Activated naive CD4-positive, alpha-beta T cell treated with anti-CD3 and anti-CD28 coated beads for 36 hours (primary cell): ENCODE data around the gene PGF. TPM values are rescaled to one million over a fixed set of nuclear protein-coding genes. Genes with fewer than 3 reads are reported as not detected.

ENCODE experiments used
- CTCF ChIA-PET: fragments of 350-600 bp; sonication (Branson Sonifier 250); formaldehyde crosslinking; loops from one replicate; lab custom pipeline; 2021; ENCODE audit warnings: antibody characterized with exemption; lab: Charles Lee
- DNase-seq: peaks from one replicate; pipeline ENCODE4 v3.0.0-alpha.2; 2020
- H3K27ac Mint-ChIP-seq: one replicate; pipeline ENCODE4 v1.8.0; 2021; ENCODE audit warnings: mild to moderate bottlenecking, mixed read lengths
- H3K27me3 Mint-ChIP-seq: one replicate; pipeline ENCODE4 v1.8.0; 2021; ENCODE audit warnings: low read depth, mixed read lengths
- H3K36me3 Mint-ChIP-seq: one replicate; pipeline ENCODE4 v1.8.0; 2021; ENCODE audit warnings: low read depth, mixed read lengths
- H3K4me1 Mint-ChIP-seq: one replicate; pipeline ENCODE4 v1.8.0; 2021; ENCODE audit warnings: low read depth, mixed read lengths
- H3K4me3 Mint-ChIP-seq: one replicate; pipeline ENCODE4 v1.8.0; 2021; ENCODE audit warnings: mild to moderate bottlenecking, moderate library complexity, mixed read lengths
- H3K9me3 Mint-ChIP-seq: one replicate; pipeline ENCODE4 v1.8.0; 2021; ENCODE audit warnings: mixed read lengths
- intact Hi-C: fragments of 100-400 bp; cut with micrococcal nuclease; formaldehyde crosslinking; loops from one replicate; pipeline ENCODE4 v1.15.1; 2023
- total RNA-seq, 2 experiments: library from RNA; stranded (reverse); gene quantifications; one replicate each; pipeline ENCODE4 v1.2.3, GENCODE V29; 2021

PGF gene
- total RNA-seq, 2 experiments from 2014 or later: 0.10 TPM; not detected in 1

DNA sequence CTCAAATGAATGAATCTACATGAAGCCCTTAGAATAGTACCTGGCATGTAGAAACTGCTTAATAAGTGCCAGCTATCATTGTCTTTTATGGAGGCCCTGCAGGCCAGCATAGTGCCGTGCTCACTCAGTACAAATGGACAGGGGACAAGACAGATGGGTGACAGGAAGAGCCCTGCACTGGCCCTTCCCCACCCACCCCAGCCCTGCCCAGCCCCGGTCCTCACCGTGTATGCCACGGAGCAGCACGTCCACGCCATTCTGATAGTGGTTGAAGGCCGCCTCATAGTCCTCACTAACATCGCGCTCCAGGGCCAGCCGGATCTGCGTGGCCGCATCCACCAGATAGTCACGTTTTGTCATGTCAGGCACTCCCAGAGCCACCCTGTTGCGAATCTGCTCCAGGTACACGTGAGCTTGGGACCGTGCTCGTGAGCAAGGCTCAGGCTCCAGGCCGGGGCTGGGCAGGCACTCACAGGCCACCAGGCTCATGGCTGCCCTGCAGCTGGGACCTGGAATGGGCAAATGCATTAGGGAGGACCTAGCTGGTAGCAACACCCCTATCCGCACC lies 34.3 kb downstream of the PGF start:
- no peak overlapping the region for H3K27ac Mint-ChIP-seq
- no peaks in the 10 kb centered on the region for H3K27me3 Mint-ChIP-seq
- no peak for DNase-seq
- no peak overlapping the region for H3K4me3 Mint-ChIP-seq
- no peaks in the 10 kb centered on the region for H3K9me3 Mint-ChIP-seq
- CTCF ChIA-PET: interaction anchor here (1.1 to 3.1 kb wide), 5 partner anchors 15 to 167 kb away, joined by 3 to 18 read pairs (median 3); no protein-coding TSS in a partner anchor
- H3K36me3 Mint-ChIP-seq: peaks cover 2% of the 10 kb centered on the region
- peaks cover 12% of the 10 kb centered on the region for H3K4me1 Mint-ChIP-seq
- intact Hi-C loops: no loop called here

DNA sequence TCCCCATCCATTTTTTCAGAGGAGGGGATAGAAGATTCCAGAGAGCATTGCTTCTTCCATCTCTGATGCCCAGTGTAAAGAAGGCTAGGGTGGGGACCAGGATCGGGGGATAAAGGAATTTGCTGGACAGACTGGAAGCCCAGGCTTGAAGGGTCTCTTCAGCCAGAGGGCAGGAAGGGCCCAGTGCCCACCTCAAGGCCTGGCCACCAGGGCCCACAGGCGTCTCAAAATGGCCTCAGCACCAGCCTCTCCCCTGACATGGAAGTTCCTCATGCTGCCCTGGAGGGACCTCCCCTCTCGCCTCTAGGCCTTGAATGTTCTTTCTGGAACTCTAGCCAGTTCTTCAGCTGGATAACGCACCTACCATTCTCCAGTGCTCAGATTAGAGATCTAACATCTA lies 35.1 kb downstream of the PGF start:
- Mint-ChIP-seq H3K27me3 (no peaks in the 10 kb centered on the region), H3K36me3 (peaks cover 4% of the 10 kb centered on the region), H3K27ac (no peak overlapping the region), H3K4me1 (peaks cover 12% of the 10 kb centered on the region), H3K9me3 (no peaks in the 10 kb centered on the region), H3K4me3 (no peak overlapping the region)
- CTCF ChIA-PET: interaction anchor here (1.1 to 1.2 kb wide), 2 partner anchors 25 to 59 kb away, joined by 3 read pairs; no protein-coding TSS in a partner anchor
- intact Hi-C loops: no loop called here
- DNase-seq: no peak

- H3K36me3 Mint-ChIP-seq: peaks cover 4% of the 10 kb centered on the region
- peaks cover 12% of the 10 kb centered on the region for H3K4me1 Mint-ChIP-seq
- intact Hi-C loops: no loop called here
- H3K4me3 Mint-ChIP-seq: no peak overlapping the region
- H3K9me3 Mint-ChIP-seq: no peaks in the 10 kb centered on the region
- H3K27ac Mint-ChIP-seq: no peak overlapping the region
- no peak for DNase-seq
- H3K27me3 Mint-ChIP-seq: no peaks in the 10 kb centered on the region
- CTCF ChIA-PET: interaction anchor here (1.1 to 2.3 kb wide), 2 partner anchors 59 kb away, joined by 3 to 7 read pairs; no protein-coding TSS in a partner anchor
These were observed 35.8 kb downstream of the PGF start for GRCh38 chr14:74919421-74920165.

GRCh38 chr14:74918380-74918779 lies 37.0 kb downstream of the PGF start:
- Mint-ChIP-seq H3K4me3 (no peak overlapping the region), H3K27ac (no peak overlapping the region), H3K9me3 (no peaks in the 10 kb centered on the region), H3K4me1 (peaks cover 8% of the 10 kb centered on the region), H3K36me3 (peaks cover 4% of the 10 kb centered on the region), H3K27me3 (no peaks in the 10 kb centered on the region)
- DNase-seq: no peak
- CTCF ChIA-PET: interaction anchor here (0.6 to 2.3 kb wide), 3 partner anchors 13 to 71 kb away, joined by 4 to 19 read pairs (median 7); no protein-coding TSS in a partner anchor
- intact Hi-C loops: no loop called here

- no peaks in the 10 kb centered on the region for H3K27me3 Mint-ChIP-seq
- intact Hi-C loops: no loop called here
These were observed 37.7 kb downstream of the PGF start for GRCh38 chr14:74917646-74918081.

DNA sequence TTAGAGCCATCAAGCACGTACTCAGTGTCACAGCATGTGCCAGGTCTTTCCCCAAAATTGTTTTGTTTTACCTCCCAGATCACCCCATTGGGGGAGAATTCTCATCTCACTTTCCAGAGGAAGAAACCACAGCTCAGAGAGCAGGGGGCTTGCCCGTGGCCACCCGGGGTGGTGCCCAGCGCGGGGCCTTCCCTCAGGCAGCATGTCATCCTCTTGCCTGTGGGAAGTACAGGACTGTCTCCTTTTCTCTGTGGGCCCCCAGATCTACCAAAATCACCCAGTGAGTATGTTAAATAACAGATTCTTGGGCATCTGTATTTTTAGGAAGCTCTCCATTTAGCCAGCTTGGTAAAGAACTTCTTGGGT lies 38.2 kb downstream of the PGF start:
- peaks cover 4% of the 10 kb centered on the region for H3K36me3 Mint-ChIP-seq
- peaks cover 3% of the 10 kb centered on the region for H3K4me1 Mint-ChIP-seq
- H3K27ac Mint-ChIP-seq: no peak overlapping the region
- H3K4me3 Mint-ChIP-seq: no peak overlapping the region
- intact Hi-C loops: no loop called here
- CTCF ChIA-PET: interaction anchor here (1.6 to 2.3 kb wide), 3 partner anchors 11 to 171 kb away, joined by 6 to 19 read pairs (median 7); no protein-coding TSS in a partner anchor
- DNase-seq: no peak
- H3K9me3 Mint-ChIP-seq: no peaks in the 10 kb centered on the region
- H3K27me3 Mint-ChIP-seq: no peaks in the 10 kb centered on the region

More at GRCh38 chr14:74917646-74918081, 37.7 kb downstream of the PGF start:
- peaks cover 8% of the 10 kb centered on the region for H3K4me1 Mint-ChIP-seq
- no peak for DNase-seq
- H3K9me3 Mint-ChIP-seq: no peaks in the 10 kb centered on the region
- peaks cover 4% of the 10 kb centered on the region for H3K36me3 Mint-ChIP-seq
- no peak overlapping the region for H3K27ac Mint-ChIP-seq
- CTCF ChIA-PET: interaction anchor here (1.6 to 2.3 kb wide), 3 partner anchors 12 to 171 kb away, joined by 6 to 19 read pairs (median 7); no protein-coding TSS in a partner anchor
- no peak overlapping the region for H3K4me3 Mint-ChIP-seq

DNA sequence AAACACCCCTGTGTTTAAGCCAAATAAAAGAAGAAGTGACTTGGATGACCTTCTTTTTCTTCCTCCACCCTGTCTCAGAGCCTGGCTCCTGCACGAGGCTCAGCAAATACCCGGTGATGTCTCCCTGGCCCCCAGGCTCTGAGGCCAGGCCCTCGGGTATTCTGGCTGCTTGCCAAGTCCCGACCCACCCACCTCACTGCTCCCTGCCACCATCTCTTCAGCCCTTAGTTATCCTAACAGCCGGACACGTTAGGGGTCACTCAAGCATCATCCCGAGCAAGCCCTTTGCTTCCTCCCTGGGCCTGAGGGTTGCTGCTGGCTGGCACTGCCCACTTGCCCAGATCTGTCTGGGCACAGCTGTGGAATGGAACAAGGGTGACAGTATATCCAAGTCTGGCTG lies 39.6 kb downstream of the PGF start:
- CTCF ChIA-PET: interaction anchor here (1.2 kb wide), 1 partner anchor 14 kb away, joined by 3 read pairs; no protein-coding TSS in a partner anchor
- Mint-ChIP-seq H3K9me3 (no peaks in the 10 kb centered on the region), H3K27me3 (no peaks in the 10 kb centered on the region), H3K36me3 (peaks cover 4% of the 10 kb centered on the region), H3K27ac (no peak overlapping the region), H3K4me3 (no peak overlapping the region), H3K4me1 (no peaks in the 10 kb centered on the region)
- DNase-seq: no peak
- intact Hi-C loops: loop anchor here (2.0 kb wide), 1 partner anchor 387 kb away; no protein-coding TSS in a partner anchor

DNA sequence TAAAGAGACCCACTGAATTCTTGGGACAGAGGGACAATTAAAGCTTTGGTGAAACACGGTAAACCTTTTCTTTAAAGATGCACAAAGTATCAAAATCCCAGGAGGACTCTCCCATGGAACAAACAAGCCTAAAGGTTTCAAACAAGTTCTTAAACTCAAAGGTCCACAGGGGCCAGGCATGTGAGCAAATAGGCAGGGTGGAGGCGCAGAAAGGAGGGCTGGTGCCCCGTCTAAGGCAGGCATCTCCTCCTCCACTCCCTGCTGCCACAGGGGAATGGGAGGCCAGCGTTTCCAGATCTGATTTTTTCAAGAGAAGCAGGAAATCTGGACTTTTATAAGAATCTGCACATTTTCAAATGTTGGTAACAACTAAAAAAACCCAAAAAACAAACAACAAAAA lies 40.0 kb downstream of the PGF start:
- no peaks in the 10 kb centered on the region for H3K27me3 Mint-ChIP-seq
- DNase-seq: no peak
- H3K9me3 Mint-ChIP-seq: no peaks in the 10 kb centered on the region
- H3K27ac Mint-ChIP-seq: no peak overlapping the region
- CTCF ChIA-PET: interaction anchor here (1.2 kb wide), 1 partner anchor 15 kb away, joined by 3 read pairs; no protein-coding TSS in a partner anchor
- no peak overlapping the region for H3K4me3 Mint-ChIP-seq
- H3K36me3 Mint-ChIP-seq: peaks cover 4% of the 10 kb centered on the region
- H3K4me1 Mint-ChIP-seq: no peaks in the 10 kb centered on the region
- intact Hi-C loops: loop anchor here (2.0 kb wide), 1 partner anchor 387 kb away; no protein-coding TSS in a partner anchor

- H3K4me1 Mint-ChIP-seq: no peaks in the 10 kb centered on the region
- CTCF ChIA-PET: no interaction called here
- no peaks in the 10 kb centered on the region for H3K27me3 Mint-ChIP-seq
- no peak overlapping the region for H3K4me3 Mint-ChIP-seq
- H3K27ac Mint-ChIP-seq: no peak overlapping the region
- H3K36me3 Mint-ChIP-seq: peaks cover 4% of the 10 kb centered on the region
- intact Hi-C loops: loop anchor here (1.0 to 2.0 kb wide), 2 partner anchors 174 to 389 kb away; no protein-coding TSS in a partner anchor
- peak; percentile 38 for DNase-seq
- no peaks in the 10 kb centered on the region for H3K9me3 Mint-ChIP-seq
These were observed 41.3 kb downstream of the PGF start for GRCh38 chr14:74913986-74914573.

- CTCF ChIA-PET: interaction anchor here (17.5 kb wide), 1 partner anchor 55 kb away, joined by 379 read pairs; no protein-coding TSS in a partner anchor
- intact Hi-C loops: no loop called here
- H3K27me3 Mint-ChIP-seq: no peaks in the 10 kb centered on the region
- no peak overlapping the region for H3K4me3 Mint-ChIP-seq
- H3K36me3 Mint-ChIP-seq: peaks cover 4% of the 10 kb centered on the region
- H3K27ac Mint-ChIP-seq: no peak overlapping the region
- H3K4me1 Mint-ChIP-seq: no peaks in the 10 kb centered on the region
- DNase-seq: no peak
- no peaks in the 10 kb centered on the region for H3K9me3 Mint-ChIP-seq
These were observed 41.9 kb downstream of the PGF start for GRCh38 chr14:74913393-74913910.

- CTCF ChIA-PET: interaction anchor here (17.5 kb wide), 1 partner anchor 54 kb away, joined by 379 read pairs; no protein-coding TSS in a partner anchor
- Mint-ChIP-seq H3K27ac (no peak overlapping the region), H3K4me3 (no peak overlapping the region), H3K9me3 (no peaks in the 10 kb centered on the region), H3K27me3 (no peaks in the 10 kb centered on the region), H3K36me3 (peaks cover 4% of the 10 kb centered on the region), H3K4me1 (no peaks in the 10 kb centered on the region)
- intact Hi-C loops: no loop called here
- no peak for DNase-seq
These were observed 42.6 kb downstream of the PGF start for GRCh38 chr14:74912801-74913200.

GRCh38 chr14:74912111-74912510 lies 43.3 kb downstream of the PGF start:
- CTCF ChIA-PET: interaction anchor here (17.5 kb wide), 1 partner anchor 53 kb away, joined by 379 read pairs; no protein-coding TSS in a partner anchor
- peak overlapping the region; percentile 18 for H3K27ac Mint-ChIP-seq

More at GRCh38 chr14:74912111-74912510, 43.3 kb downstream of the PGF start:
- intact Hi-C loops: no loop called here
- Mint-ChIP-seq H3K4me1 (no peaks in the 10 kb centered on the region), H3K4me3 (no peak overlapping the region), H3K36me3 (peaks cover 2% of the 10 kb centered on the region), H3K9me3 (no peaks in the 10 kb centered on the region), H3K27me3 (no peaks in the 10 kb centered on the region)
- DNase-seq: no peak
